MV-4-11 (cell line): ENCODE data around the gene PRKN.
"Not testable (repeated sequence)": the region's sequence is repeated elsewhere in the genome, so short reads cannot be mapped to it uniquely, and the experiment has no call there.

Experiments used
- DNase-seq: peaks from one replicate; lab custom pipeline; 2025; lab: John Stamatoyannopoulos, UW

Gene PRKN

DNA sequence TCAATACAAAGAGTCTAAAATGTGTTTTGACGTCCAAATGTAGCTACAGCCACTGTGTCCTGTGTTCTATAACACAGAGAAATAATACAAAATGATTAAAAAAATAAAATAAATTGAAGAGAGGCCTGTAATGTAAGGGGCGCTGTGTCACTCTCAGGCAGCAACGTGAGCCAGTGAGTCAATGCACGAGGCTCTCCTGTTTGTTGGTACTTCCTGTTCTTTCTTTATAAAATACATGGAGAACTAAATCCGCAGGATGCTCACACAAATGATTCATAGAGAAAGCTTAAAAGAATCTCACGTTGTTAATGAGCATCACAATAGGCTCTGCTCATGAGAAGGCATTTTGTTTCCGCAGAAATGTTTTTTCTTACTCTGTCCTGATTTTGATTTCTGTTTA lies 818.7 kb downstream of the PRKN start:
- no peak for DNase-seq

- no peak for DNase-seq
Observed at GRCh38 chr6:161906571-161906970, 821.0 kb downstream of the PRKN start.

DNA sequence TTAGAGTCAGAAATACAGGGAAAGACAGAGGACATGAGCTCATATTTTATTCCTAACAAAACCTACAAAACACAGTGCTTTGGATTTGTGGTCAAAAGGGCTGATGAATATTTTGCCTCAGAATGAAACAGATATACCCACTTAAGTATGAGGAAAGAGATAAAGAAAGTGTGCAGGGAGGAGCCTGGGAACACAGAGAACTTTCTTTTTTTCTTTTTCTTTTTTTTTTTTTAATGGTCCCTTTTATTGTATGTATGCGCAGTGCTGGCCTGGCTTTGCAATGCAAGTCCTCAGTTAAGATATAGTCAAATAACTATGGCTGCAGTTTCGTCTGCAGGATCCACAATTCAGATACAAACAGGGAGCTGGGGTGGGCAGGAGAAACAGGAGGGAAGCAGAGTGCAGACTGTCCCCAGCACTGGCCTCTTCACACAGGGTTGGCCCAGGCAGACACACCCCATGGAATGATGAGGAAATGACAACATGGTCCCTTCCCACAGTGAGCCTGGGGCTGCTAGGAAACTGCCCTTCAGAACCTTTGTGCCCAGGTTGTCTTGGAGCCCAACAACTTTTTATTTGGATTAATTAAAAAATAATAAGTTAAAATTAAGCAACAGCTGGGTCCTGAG lies 823.9 kb downstream of the PRKN start:
- DNase-seq: no peak

DNA sequence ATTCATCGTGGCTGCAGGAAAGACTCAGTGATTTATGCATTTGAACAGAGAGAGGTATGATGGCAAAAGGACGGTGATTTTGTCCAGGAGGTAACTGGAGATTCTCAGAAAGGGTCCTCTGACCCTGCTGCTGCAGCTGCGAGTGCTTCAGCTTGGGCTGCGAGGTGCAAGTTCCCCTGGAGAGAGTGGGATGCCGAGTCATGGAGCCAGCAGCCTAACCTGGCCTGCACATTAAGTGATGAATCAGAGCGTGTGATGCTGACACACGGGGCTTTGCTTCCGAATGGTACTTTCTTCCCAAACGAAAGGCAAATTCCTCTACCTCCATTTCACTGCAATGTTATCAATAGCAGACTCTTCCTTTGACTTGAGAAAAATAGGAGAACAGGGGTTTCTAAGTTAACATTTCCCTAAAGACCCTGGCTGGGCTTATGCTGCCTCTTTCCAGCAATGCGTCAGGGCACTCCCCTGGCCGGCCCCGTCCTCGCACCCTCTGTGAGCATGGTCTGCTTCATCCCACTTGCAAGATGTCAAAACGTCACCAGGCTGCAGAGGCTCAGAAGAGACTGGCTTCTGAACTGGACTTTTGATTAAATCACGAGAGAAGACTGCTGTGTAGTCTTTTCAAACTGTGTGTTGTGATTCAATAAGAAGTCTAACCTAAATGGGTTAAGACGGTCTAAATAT lies 825.7 kb downstream of the PRKN start:
- no peak for DNase-seq

- no peak for DNase-seq
Observed at GRCh38 chr6:161894436-161894835, 833.1 kb downstream of the PRKN start.

GRCh38 chr6:161891542-161891941 lies 836.0 kb downstream of the PRKN start:
- DNase-seq: no peak

- no peak for DNase-seq
Observed at GRCh38 chr6:161890832-161891297, 836.7 kb downstream of the PRKN start.

DNA sequence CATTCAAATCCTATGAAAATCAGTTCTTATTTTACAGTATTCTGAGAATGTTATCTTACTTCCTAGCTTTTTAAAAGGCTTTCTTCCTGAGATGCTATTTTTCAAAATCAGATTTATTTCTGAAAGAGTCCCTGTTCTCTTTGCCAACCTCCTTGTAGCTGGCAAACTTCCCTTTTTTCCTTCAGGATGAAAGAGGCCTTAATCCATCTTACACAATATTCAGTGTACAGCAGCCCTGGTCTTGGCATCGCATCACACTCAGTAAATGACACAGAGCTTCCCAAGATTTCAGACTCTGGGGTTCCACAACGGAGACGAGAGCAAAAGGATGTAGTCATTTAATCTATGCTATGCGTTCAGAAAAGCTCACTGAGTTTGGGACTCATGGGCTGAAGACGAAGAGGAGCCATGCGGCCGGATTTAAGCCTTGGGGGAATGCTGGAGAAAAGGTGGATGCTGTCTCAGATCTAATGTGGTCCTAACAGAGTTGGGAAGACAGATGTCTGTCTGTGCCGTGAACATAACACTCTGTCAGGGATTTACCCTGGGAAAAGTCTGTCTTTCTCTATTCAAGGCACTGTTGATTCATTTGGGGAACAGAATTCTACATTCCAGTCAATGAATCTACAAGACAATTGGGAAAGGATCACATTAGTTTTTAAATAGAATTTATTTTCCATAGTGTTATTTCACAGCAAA lies 837.3 kb downstream of the PRKN start:
- DNase-seq: no peak

GRCh38 chr6:161889324-161889723 lies 838.2 kb downstream of the PRKN start:
- DNase-seq: no peak

DNA sequence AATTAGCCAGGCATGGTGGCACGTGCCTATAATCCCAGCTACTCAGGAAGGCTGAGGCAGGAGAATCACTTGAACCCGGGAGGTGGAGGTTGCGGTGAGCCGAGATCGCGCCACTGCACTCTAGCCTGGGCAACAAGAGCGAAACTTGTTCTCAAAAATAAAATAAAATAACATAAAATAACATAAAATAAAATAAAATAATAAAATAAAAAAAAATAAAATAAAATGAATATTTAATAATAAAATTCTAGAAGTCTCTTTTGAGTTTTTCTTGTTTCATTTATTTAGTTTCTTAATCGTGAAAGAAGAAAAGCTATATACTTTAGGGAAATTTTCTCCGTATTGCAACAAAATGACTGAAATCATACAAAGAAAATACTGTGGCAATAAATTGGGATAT lies 841.0 kb downstream of the PRKN start:
- DNase-seq: not testable (repeated sequence)

DNA sequence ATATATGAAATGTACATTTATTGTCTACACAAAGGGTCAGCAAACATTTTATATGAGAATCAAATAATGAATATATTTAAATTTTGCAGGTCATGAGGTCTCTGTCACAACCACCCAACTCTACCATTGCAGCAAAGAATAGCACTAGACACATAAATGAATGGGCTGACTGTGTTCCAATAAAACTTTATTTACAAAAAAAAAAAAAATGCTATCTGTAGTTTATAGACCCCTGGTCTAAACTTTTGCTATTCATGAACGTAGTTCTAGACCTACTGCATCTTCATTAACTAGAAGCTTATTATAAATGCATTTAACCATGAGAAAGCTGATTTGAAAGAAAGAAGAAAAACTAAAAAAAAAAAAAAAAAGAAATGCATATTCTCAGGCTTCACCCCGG lies 842.8 kb downstream of the PRKN start:
- no peak for DNase-seq

DNA sequence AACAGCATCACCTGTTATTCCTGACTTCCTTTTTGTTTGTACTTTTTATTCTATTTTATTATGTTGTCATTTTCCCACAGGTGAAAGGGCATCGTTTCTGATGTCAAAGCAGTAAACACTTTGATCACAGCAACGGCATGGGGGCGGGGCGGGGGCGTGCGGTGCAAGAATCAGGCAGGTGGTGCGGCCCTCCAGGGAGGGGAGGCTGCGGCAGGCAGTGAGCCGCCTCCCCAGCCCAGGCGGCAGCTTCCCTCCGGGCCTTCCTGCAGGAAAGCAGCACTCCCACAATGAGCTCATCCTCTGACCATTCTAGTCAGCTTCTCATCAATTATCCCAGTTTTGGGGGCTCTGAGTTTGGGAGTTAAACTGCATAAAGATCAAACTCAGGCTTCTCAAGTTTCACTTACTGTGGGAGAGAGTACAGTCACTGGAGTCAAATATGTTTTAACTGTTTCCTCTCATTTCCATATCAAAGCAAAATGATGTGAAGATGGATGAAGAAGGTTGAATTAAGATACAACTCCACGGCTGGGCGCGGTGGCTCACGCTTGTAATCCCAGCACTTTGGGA lies 845.3 kb downstream of the PRKN start:
- no peak for DNase-seq

DNA sequence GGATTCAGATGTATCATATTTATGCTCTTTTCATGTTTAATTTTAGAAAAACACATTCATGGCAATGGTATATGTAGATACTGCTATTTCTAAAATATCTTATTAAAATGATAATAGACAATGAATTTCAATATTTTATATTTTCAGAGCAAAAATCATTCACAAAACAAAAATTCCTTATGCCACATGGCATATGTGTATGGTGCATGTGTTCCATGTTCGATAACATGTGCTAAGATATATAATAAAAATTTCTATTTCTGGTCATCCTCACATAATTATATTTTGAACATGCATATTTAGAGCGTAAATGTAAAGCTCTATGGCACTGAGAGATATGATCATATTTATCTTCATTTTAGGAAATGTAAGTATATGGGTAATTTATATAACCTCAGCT lies 847.5 kb downstream of the PRKN start:
- no peak for DNase-seq

- no peak for DNase-seq
Observed at GRCh38 chr6:161876231-161876630, 851.3 kb downstream of the PRKN start.

- no peak for DNase-seq
Observed at GRCh38 chr6:161870236-161870901, 857.2 kb downstream of the PRKN start.

DNA sequence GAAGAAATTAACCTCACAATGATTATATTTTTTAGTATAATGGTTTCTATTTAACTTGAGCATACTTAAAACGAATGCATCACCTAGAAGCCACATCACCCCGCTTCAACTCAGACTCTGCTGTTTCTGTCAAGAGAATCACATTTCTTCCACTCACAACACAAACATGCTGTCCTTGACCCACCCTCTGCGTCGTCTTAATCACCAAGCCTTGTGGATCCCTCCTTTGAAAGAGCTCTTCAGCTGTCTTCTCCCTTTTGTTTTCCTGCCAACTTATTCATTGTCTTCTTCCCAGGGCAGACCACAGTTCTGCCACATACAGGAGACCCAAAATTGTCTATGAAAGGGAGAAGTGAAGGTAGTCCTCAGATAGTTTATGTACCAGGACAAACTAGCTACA lies 858.1 kb downstream of the PRKN start:
- DNase-seq: no peak

DNA sequence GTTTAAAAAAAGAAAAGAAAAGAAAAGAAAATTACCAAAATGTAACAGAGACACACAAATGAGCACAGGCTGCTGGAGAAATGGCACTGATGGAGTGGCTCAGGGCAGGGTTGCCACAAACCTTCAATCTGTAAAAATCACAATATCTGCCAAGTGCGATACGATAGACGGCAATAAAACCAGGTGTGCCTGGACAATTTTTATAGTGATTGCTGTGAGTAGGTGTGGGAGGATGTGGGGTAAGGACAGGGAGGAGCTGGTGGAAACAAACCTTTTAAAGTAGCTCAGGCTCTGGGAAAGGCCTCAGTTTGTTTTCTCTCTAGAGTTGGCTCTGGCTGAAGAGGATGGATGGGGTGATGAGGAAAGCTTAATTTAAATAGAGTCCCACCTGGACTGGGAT lies 861.0 kb downstream of the PRKN start:
- no peak for DNase-seq

DNA sequence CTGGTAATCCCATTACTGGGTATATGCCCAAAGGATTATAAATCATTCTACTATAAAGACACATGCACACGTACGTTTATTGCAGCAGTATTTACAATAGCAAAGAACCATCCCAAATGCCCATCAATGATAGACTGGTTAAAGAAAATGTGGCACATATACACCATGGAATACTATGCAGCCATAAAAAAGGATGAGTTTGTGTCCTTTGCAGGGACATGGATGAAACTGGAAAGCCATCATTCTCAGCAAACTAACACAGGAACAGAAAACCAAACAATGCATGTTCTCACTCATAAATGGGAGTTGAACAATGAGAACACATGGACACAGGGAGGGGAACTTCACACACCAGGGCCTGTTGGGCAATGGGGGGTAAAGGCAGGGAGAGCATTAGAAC lies 866.5 kb downstream of the PRKN start:
- DNase-seq: not testable (repeated sequence)

DNA sequence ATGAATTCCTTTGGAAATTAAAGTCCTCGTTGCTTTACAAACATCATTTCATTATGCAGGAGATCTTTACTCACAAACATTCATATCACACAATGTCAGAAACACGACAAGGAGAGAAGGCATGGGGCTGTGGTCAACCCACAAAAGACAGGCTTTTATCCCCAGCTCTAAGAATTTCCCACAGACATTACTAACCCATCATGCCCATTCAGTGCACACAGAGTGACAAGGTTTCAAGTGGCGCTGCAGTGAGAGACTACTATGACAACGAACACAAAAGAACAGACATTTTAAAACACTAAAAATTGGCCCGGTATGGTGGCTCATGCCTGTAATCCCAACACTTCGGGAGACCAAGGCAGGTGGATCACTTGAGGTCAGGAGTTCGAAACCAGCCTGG lies 873.9 kb downstream of the PRKN start:
- DNase-seq: no peak

- not testable (repeated sequence) for DNase-seq
Observed at GRCh38 chr6:161851486-161851885, 876.1 kb downstream of the PRKN start.

DNA sequence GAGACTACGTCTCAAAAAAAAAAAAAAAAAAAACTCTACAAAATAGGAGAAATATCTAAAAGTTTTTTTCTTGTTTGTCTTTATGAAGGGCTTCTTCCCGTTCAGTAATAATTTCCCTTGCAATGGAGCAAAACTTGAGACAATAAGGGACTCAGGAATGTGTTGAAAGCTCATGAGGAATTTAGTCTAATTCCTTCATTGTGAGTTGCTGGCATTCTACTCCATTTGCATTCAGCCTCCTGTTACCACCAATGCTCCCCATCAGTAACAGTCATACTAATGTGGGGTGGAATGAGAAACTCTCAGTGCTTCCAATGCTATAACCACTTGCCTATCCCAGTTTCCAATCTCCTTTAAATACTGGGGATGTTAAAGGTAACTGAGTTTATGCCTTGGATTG lies 877.0 kb downstream of the PRKN start:
- DNase-seq: no peak

- DNase-seq: no peak
Observed at GRCh38 chr6:161847628-161848027, 879.9 kb downstream of the PRKN start.
